Measurements from ENCODE around the gene MED17. TPM values are rescaled to one million over a fixed set of nuclear protein-coding genes. Genes with fewer than 3 reads are reported as not detected.

MED17 gene
- total and polyA plus RNA-seq, 9 donors = 24.9 to 38.3 (median 32.0) TPM

DNA sequence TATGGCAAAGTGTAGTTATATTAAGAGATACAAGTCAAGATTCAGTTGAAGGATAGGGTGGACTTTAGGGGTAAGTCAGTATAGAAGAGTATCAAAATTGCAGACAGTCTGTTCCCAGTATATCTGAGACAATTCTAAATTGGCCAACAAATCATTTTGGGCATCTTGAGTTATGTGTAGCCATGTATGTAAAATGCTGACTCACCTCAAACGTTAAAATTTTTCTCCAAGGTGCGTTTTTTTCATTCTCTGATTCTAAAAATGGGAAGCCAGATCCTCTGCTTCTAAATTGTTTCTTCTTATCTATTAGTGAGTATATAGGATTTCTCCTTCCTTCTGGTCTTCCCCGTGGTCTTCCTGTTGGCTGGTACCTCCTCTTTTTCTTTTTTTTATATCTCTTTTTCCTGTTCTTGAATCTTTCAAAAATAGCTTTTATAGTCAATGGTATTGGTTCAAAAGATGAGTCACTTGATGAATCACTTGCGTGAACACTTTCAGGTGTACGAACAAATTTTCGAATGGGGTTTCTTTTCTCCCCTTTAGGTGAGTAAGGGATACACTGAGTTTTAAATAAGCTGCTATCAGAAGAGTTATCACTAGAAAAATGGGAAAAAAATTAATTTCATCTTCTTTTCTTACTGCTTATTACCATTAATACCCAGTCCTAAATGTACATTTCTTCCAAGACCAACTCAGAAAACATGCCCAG lies 46.0 kb upstream of the MED17 start:
- H3K4me1 ChIP-seq (ENCODE audit: insufficient read depth) = peaks cover 2% of the 10 kb centered on the region
- H3K36me3 ChIP-seq = no peaks in the 10 kb centered on the region
- H3K27ac ChIP-seq = no peak overlapping the region
- TF ChIP-seq EP300 (IDR thresholded peaks at IDR 0.05) = no peak
- H3K9me3 ChIP-seq = no peaks in the 10 kb centered on the region
- DNase-seq = no peak
- no peaks in the 10 kb centered on the region for H3K27me3 ChIP-seq
- 66 to 68% (median 68%) methylated on average over 6 of the region's 6 CpGs for WGBS, 3 donors
- intact Hi-C loops (cut with DNase I) = no loop called here
- no peak overlapping the region for H3K4me3 ChIP-seq

- H3K4me1 ChIP-seq (ENCODE audit: insufficient read depth) = peaks cover 2% of the 10 kb centered on the region
- no peaks in the 10 kb centered on the region for H3K27me3 ChIP-seq
- H3K27ac ChIP-seq = no peak overlapping the region
- DNase-seq = no peak
- no peaks in the 10 kb centered on the region for H3K9me3 ChIP-seq
- H3K4me3 ChIP-seq = no peak overlapping the region
- intact Hi-C loops (cut with DNase I) = no loop called here
- no peak for TF ChIP-seq POLR2A (IDR thresholded peaks at IDR 0.05)
- TF ChIP-seq EP300 (IDR thresholded peaks at IDR 0.05) = no peak
- TF ChIP-seq CTCF (IDR thresholded peaks at IDR 0.05) = no peak
- no peaks in the 10 kb centered on the region for H3K36me3 ChIP-seq
- WGBS, 3 donors = 54 to 71% (median 68%) methylated on average over 6 of the region's 6 CpGs
Measured at GRCh38 chr11:93738647-93739081, 45.4 kb upstream of the MED17 start.

DNA sequence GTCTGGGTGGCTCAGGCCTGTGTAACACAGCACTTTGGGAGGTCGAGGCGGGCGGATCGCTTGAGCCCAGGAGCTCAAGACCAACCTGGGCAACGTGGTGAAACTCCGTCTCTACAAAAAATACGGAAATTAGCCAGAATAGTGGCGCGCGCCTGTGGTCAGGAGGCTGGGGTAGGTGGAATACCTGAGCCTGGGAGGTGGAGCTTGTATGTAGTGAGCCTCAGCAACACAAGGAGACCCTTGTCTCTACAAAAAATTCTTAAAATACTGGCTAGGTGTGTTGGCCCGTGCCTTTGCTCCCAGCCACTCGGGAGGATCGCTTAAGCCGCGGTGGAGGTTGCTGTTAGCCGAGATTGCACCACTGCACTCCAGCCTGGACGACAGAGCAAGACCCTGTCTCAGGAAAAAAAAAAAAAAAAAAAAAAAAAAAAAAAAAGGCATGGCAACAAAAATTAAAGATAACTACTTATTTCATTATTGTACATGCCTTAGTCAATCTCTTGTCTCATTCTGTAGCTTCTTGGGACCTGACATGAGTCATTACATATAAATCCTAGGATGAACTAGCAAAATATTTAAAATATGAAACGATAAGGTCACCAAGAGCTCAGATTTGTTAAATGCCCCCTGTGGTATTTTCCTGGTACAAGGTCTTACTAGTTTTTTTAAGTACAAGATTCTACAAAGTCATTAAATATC lies 43.9 kb upstream of the MED17 start:
- no peaks in the 10 kb centered on the region for H3K27me3 ChIP-seq
- no peak for TF ChIP-seq EP300 (IDR thresholded peaks at IDR 0.05)
- TF ChIP-seq POLR2A (IDR thresholded peaks at IDR 0.05) = no peak
- TF ChIP-seq CTCF (IDR thresholded peaks at IDR 0.05) = no peak
- intact Hi-C loops (cut with DNase I) = loop anchor here in 3 of 4 donors (5.0 kb wide), 1 partner anchor 42 kb away; the partner anchor contains the start of gene MED17 (in 3 of the 3)
- H3K9me3 ChIP-seq = no peaks in the 10 kb centered on the region
- DNase-seq = peak in 1 of 5 donors; percentile 30
- peaks cover 2% of the 10 kb centered on the region for H3K4me1 ChIP-seq (ENCODE audit: insufficient read depth)
- H3K27ac ChIP-seq = peak overlapping the region in 1 of 2 donors; percentile 69
- 8 to 15% (median 11%) methylated on average over 18 of the region's 18 CpGs for WGBS, 3 donors
- H3K36me3 ChIP-seq = no peaks in the 10 kb centered on the region
- peak overlapping the region; percentile 87 for H3K4me3 ChIP-seq

GRCh38 chr11:93740730-93741093 lies 43.4 kb upstream of the MED17 start:
- peak overlapping the region; percentile 69 to 92 for H3K27ac ChIP-seq
- TF ChIP-seq EP300 (IDR thresholded peaks at IDR 0.05) (no peak), CTCF (IDR thresholded peaks at IDR 0.05) (peak in 1 of 3 donors; percentile 8)
- intact Hi-C loops (cut with DNase I) = loop anchor here in 3 of 4 donors (5.0 kb wide), 1 partner anchor 42 kb away; the partner anchor contains the start of gene MED17 (in 3 of the 3)
- no peaks in the 10 kb centered on the region for H3K36me3 ChIP-seq
- peaks cover 2% of the 10 kb centered on the region for H3K4me1 ChIP-seq (ENCODE audit: insufficient read depth)
- peak overlapping the region; percentile 87 for H3K4me3 ChIP-seq
- no peaks in the 10 kb centered on the region for H3K9me3 ChIP-seq
- H3K27me3 ChIP-seq = no peaks in the 10 kb centered on the region
- WGBS, 3 donors = 0 to 1% (median 0%) methylated on average over 20 of the region's 20 CpGs
- peak; percentile 37 to 71 (median 59) for DNase-seq
